Trophoblast cell (in vitro differentiated cells and primary cell): ENCODE results near the gene HYOU1.

Source experiments
- DNase-seq, 2 donors: peaks; one replicate each; pipeline ENCODE4 v3.0.0-alpha.2; 2016
- H2AFZ ChIP-seq: 2 replicates; pipeline ENCODE4 v1.6.1; 2013; ENCODE audit warnings: low read length, moderate library complexity, mild to moderate bottlenecking; ENCODE audit not compliant: insufficient read depth, poor library complexity
- H2AK5ac ChIP-seq: 2 replicates; pipeline ENCODE4 v1.6.1; 2013; ENCODE audit warnings: mild to moderate bottlenecking, low read length
- H2BK120ac ChIP-seq: 2 replicates; pipeline ENCODE4 v1.6.1; 2013; ENCODE audit warnings: low read length, mild to moderate bottlenecking, moderate library complexity; ENCODE audit not compliant: insufficient read depth, poor library complexity
- H2BK12ac ChIP-seq: 2 replicates; pipeline ENCODE4 v1.6.1; 2013; ENCODE audit warnings: mild to moderate bottlenecking, low read length, moderate library complexity
- H2BK5ac ChIP-seq: 2 replicates; pipeline ENCODE4 v1.6.1; 2013; ENCODE audit warnings: low read length, low read depth, moderate library complexity, mild to moderate bottlenecking; ENCODE audit not compliant: poor library complexity
- H3K14ac ChIP-seq: 2 replicates; pipeline ENCODE4 v1.6.1; 2013; ENCODE audit warnings: mild to moderate bottlenecking, low read length
- H3K18ac ChIP-seq: 2 replicates; pipeline ENCODE4 v1.6.1; 2013; ENCODE audit warnings: mild to moderate bottlenecking, low read length
- H3K23ac ChIP-seq: 2 replicates; pipeline ENCODE4 v1.6.1; 2013; ENCODE audit warnings: low read length
- H3K27ac ChIP-seq: 2 replicates; pipeline ENCODE4 v1.5.1; 2013; ENCODE audit warnings: low read depth, mild to moderate bottlenecking, inconsistent platforms, low read length, moderate library complexity
- H3K27me3 ChIP-seq: 2 replicates; pipeline ENCODE4 v1.6.1; 2013; ENCODE audit warnings: inconsistent platforms, mild to moderate bottlenecking, low read length, moderate library complexity; ENCODE audit not compliant: insufficient read depth
- H3K36me3 ChIP-seq, 2 experiments: 1 replicate in 1 of 2; 2 replicates in 1 of 2; pipeline ENCODE4 v1.6.1; 2013; ENCODE audit warnings: low read length in 2 of 2, mild to moderate bottlenecking in 2 of 2, moderate library complexity in 1 of 2; ENCODE audit not compliant: insufficient read depth in 2 of 2, control insufficient read depth in 1 of 2
- H3K4ac ChIP-seq: 2 replicates; pipeline ENCODE4 v1.6.1; 2013; ENCODE audit warnings: low read depth, mild to moderate bottlenecking, low read length, moderate library complexity
- H3K4me1 ChIP-seq, 2 experiments: 1 replicate in 1 of 2; 2 replicates in 1 of 2; pipeline ENCODE4 v1.6.1; 2013; ENCODE audit warnings: low read length in 2 of 2, mild to moderate bottlenecking in 2 of 2, moderate library complexity in 1 of 2; ENCODE audit not compliant: insufficient read depth in 2 of 2, control insufficient read depth in 1 of 2
- H3K4me2 ChIP-seq: 2 replicates; pipeline ENCODE4 v1.6.1; 2013; ENCODE audit warnings: inconsistent platforms, mild to moderate bottlenecking, low read length, moderate library complexity
- H3K4me3 ChIP-seq: 2 replicates; pipeline ENCODE4 v1.5.1; 2013; ENCODE audit warnings: mild to moderate bottlenecking, low read depth, low read length, inconsistent platforms
- H3K79me1 ChIP-seq: one replicate; pipeline ENCODE4 v1.6.1; 2013; ENCODE audit warnings: low read length
- H3K79me2 ChIP-seq: 2 replicates; pipeline ENCODE4 v1.6.1; 2013; ENCODE audit warnings: low read length, mild to moderate bottlenecking; ENCODE audit not compliant: control insufficient read depth, insufficient read depth, poor library complexity
- H3K9ac ChIP-seq: 2 replicates; pipeline ENCODE4 v1.6.1; 2013; ENCODE audit warnings: mild to moderate bottlenecking, low read length
- H3K9me3 ChIP-seq: 2 replicates; pipeline ENCODE4 v1.6.1; 2013; ENCODE audit warnings: low read depth, mild to moderate bottlenecking, control low read depth, inconsistent platforms, low read length; ENCODE audit not compliant: insufficient read depth
- H4K12ac ChIP-seq: 2 replicates; pipeline ENCODE4 v1.6.1; 2013; ENCODE audit warnings: low read depth, mild to moderate bottlenecking, low read length, moderate library complexity
- H4K8ac ChIP-seq: 2 replicates; pipeline ENCODE4 v1.6.1; 2013; ENCODE audit warnings: low read depth, mild to moderate bottlenecking, low read length, moderate library complexity
- H4K91ac ChIP-seq: one replicate; pipeline ENCODE4 v1.6.1; 2013; ENCODE audit warnings: low read depth, mild to moderate bottlenecking, low read length, moderate library complexity
- WGBS: extraction: QIAGEN DNeasy Blood & Tissue Kit; methylation state at CpG from one replicate; pipeline ENCODE4 v1.1.7; 2013; ENCODE audit warnings: missing lambda C conversion rate; ENCODE audit not compliant: insufficient read length, insufficient coverage; ENCODE audit errors: extremely low coverage; 5-methylcytosine and 5-hydroxymethylcytosine counted together

The HYOU1 gene

DNA sequence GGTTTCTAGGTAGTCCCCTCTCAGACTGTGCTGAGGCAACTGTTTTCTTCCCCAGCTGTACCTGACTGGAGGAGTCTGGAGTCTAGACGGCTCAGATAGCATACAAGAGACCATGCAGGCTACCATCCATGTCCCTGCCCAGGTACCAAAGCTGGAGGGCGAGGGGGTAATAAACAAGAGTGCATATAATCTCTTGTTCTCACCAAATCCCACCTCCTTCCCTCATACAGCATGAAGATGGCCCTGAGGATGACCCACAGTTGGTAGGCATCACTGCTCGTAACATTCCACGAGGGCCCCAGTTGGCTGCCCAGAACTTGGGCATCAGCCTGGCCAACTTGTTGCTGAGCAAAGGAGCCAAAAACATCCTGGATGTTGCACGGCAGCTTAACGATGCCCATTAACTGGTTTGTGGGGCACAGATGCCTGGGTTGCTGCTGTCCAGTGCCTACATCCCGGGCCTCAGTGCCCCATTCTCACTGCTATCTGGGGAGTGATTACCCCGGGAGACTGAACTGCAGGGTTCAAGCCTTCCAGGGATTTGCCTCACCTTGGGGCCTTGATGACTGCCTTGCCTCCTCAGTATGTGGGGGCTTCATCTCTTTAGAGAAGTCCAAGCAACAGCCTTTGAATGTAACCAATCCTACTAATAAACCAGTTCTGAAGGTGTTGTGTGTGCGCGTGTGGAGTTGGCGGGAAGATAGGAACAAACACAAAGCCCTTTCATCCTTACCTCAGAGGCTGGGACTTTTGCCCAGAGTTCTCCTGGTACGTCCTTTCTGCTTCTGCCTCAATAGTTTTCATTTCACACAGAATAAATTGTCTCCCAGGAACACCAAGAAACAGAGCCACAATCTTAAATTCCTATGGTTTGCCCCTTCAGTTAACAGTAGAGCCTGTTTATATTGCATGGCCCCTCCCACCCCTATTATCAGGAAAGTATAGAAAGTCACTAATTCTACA lies 36.2 kb upstream of the HYOU1 start:
- Histone ChIP-seq H2AK5ac (no peak overlapping the region), H2AFZ (no peak overlapping the region), H3K14ac (no peak overlapping the region), H2BK120ac (no peak overlapping the region), H3K4me1 (peaks cover 8 to 12% of the 10 kb centered on the region in 2 experiments), H2BK5ac (no peak overlapping the region), H4K91ac (no peak overlapping the region), H3K79me2 (peaks cover 21% of the 10 kb centered on the region), H3K27me3 (no peaks in the 10 kb centered on the region), H3K4me3 (no peak overlapping the region), H3K4me2 (peak overlapping the region; percentile 82), H3K79me1 (peaks cover 14% of the 10 kb centered on the region), H2BK12ac (no peak overlapping the region), H4K8ac (no peak overlapping the region), H3K18ac (peak overlapping the region; percentile 6), H3K27ac (no peak overlapping the region), H3K36me3 (peaks cover 29 to 40% of the 10 kb centered on the region in 2 experiments), H3K9ac (no peak overlapping the region), H3K9me3 (no peaks in the 10 kb centered on the region), H3K4ac (peak overlapping the region; percentile 46), H3K23ac (no peak overlapping the region), H4K12ac (no peak overlapping the region)
- no peak for DNase-seq
- WGBS = no CpG with 5 or more reads among the region's 12 CpGs

DNA sequence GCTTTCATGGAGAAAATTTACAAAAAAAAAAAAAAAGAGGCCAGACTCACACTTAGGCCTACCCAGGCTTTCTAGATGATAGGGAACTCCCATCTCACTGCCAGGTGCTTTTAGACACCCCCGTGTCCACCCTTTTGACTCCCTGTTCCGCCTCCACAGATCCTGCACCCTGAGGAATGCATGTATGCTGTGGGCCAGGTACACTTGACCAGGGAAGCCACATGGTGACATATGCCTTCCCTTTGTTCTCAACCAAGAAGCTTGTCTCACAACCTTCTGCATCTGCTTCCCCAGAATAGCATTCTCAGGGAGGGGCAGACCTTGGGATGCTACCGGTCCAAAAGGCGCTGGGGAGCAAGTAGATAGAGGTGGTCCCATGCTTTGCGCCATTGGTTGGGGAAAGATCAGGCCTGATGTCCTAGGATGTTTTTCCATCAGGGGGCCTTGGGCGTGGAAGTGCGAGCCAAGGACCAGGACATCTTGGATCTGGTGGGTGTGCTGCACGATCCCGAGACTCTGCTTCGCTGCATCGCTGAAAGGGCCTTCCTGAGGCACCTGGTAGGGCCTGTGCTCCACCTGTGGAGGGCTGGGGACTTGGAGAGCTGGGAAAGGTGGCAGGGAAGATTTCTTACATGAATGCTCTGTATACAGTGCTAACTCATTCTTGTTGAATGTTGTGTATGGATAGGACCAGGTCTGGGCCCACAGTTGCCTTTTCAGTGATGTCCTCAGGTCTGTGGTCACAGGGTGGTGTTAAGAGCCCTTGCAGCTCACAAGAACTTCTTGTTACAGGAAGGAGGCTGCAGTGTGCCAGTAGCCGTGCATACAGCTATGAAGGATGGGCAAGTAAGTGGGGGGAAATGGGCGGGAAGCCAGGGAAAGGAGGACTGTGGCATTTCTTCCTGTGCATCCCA lies 35.2 kb upstream of the HYOU1 start:
- Histone ChIP-seq H3K4ac (no peak overlapping the region), H3K23ac (no peak overlapping the region)

DNA sequence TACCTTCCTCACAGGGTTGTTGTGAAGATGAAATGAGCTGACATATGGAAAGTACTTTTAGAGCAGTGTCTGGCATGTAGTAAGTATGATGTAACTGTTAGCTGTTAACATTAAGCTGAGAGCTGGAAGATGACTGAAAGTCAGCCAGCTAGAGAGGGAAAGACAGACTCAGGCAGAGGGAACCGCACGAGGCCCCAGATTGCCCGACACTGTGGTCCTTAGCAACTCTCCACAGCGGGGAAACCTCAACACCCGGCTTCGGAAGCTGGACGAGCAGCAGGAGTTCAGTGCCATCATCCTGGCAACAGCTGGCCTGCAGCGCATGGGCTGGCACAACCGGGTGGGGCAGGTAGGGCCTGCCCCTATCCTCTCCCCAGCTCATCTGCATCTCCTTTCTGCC lies 34.2 kb upstream of the HYOU1 start:
- Histone ChIP-seq H3K4ac (no peak overlapping the region), H2BK120ac (no peak overlapping the region), H3K27me3 (no peaks in the 10 kb centered on the region), H2BK5ac (no peak overlapping the region), H4K8ac (no peak overlapping the region), H4K91ac (no peak overlapping the region), H3K9me3 (no peaks in the 10 kb centered on the region), H3K4me1 (peaks cover 8 to 12% of the 10 kb centered on the region in 2 experiments), H3K23ac (no peak overlapping the region), H2AK5ac (no peak overlapping the region), H3K79me1 (peaks cover 14% of the 10 kb centered on the region), H3K36me3 (peaks cover 22% of the 10 kb centered on the region in 2 experiments), H4K12ac (no peak overlapping the region), H3K9ac (no peak overlapping the region), H3K27ac (no peak overlapping the region), H2AFZ (no peak overlapping the region), H3K4me3 (no peak overlapping the region), H2BK12ac (no peak overlapping the region), H3K4me2 (no peak overlapping the region), H3K14ac (no peak overlapping the region), H3K79me2 (peaks cover 21% of the 10 kb centered on the region), H3K18ac (no peak overlapping the region)
- DNase-seq = no peak
- no CpG with 5 or more reads among the region's 9 CpGs for WGBS

More for the DNA sequence above, 35.2 kb upstream of the HYOU1 start:
- no peak for DNase-seq
- no peak overlapping the region for H3K9ac ChIP-seq
- peaks cover 8 to 12% of the 10 kb centered on the region in 2 experiments for H3K4me1 ChIP-seq
- H2BK5ac ChIP-seq = no peak overlapping the region
- no peak overlapping the region for H3K18ac ChIP-seq
- peaks cover 24 to 31% of the 10 kb centered on the region in 2 experiments for H3K36me3 ChIP-seq
- H3K79me1 ChIP-seq = peaks cover 14% of the 10 kb centered on the region
- no peak overlapping the region for H2BK120ac ChIP-seq
- H4K91ac ChIP-seq = no peak overlapping the region
- no CpG with 5 or more reads among the region's 13 CpGs for WGBS
- H2AK5ac ChIP-seq = no peak overlapping the region
- peaks cover 21% of the 10 kb centered on the region for H3K79me2 ChIP-seq
- peak overlapping the region; percentile 82 for H3K4me2 ChIP-seq
- H3K27me3 ChIP-seq = no peaks in the 10 kb centered on the region
- peak overlapping the region; percentile 45 for H2BK12ac ChIP-seq
- no peak overlapping the region for H4K12ac ChIP-seq
- no peak overlapping the region for H4K8ac ChIP-seq
- H3K9me3 ChIP-seq = no peaks in the 10 kb centered on the region
- no peak overlapping the region for H3K27ac ChIP-seq
- no peak overlapping the region for H3K14ac ChIP-seq
- no peak overlapping the region for H2AFZ ChIP-seq
- no peak overlapping the region for H3K4me3 ChIP-seq

- no peaks in the 10 kb centered on the region for H3K9me3 ChIP-seq
- H4K8ac ChIP-seq = no peak overlapping the region
- peaks cover 14 to 19% of the 10 kb centered on the region in 2 experiments for H3K4me1 ChIP-seq
- no peak overlapping the region for H3K18ac ChIP-seq
- H3K79me1 ChIP-seq = peaks cover 15% of the 10 kb centered on the region
- no peak overlapping the region for H2BK12ac ChIP-seq
- no peak overlapping the region for H3K4ac ChIP-seq
- no peak overlapping the region for H4K91ac ChIP-seq
- H2BK120ac ChIP-seq = no peak overlapping the region
- no peak overlapping the region for H3K4me2 ChIP-seq
- H3K14ac ChIP-seq = no peak overlapping the region
- H2BK5ac ChIP-seq = no peak overlapping the region
- H2AFZ ChIP-seq = no peak overlapping the region
- H3K36me3 ChIP-seq = peaks cover 22% of the 10 kb centered on the region in 2 experiments
- no peak overlapping the region for H4K12ac ChIP-seq
- no peak overlapping the region for H3K23ac ChIP-seq
- no CpG with 5 or more reads among the region's 1 CpG for WGBS
- no peak overlapping the region for H3K4me3 ChIP-seq
- no peak overlapping the region for H3K9ac ChIP-seq
- H2AK5ac ChIP-seq = no peak overlapping the region
- DNase-seq = no peak
- H3K79me2 ChIP-seq = peaks cover 19% of the 10 kb centered on the region
- no peaks in the 10 kb centered on the region for H3K27me3 ChIP-seq
- no peak overlapping the region for H3K27ac ChIP-seq
These were observed 32.3 kb upstream of the HYOU1 start for GRCh38 chr11:119089319-119089718.
